ENCODE results near the gene CDRT4.

CDRT4 gene

DNA sequence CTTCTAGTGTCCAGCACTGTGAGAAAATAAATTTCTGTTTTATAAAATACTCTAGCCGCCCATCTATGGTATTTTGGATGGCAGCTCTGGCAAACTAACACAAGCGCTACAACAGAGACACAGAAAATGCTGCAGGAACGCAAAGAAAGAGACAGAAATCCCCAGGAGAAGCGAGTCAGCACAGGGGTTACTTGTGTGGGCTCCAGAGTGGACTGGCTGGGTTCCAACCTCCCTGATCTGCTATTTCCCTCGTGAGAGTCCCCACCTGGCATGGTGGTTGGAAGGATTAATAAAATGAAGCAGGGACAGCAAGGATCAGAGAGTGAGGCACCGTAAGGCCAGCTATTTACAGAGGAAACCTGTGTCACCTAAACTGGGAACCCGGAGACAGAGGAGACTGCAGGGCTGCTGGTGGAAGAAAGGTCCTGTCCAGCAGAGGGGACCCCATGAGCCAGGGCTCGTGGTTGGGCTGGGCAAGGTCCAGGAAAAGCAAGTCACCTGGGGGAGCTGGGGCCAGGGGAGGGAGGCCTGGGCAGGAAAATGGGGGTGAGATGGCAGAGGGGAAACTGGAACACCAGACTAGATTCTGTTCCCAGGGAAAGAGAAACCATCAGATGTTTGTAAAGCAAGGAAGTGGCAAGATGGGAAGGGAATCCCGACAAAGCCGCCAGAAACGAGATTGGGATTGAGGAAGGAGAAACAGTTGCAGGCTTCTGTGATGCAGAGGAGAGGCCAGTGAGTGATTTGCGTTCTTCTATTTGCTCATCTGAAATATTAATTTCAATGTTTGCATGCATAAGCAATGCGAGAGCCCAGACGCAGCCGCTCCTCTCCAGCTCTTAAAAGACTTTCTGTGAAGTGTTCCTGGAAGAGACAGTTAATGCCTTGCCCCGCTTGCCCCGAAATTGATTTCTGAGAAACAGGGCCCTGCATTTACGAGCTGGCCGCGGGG, 63.0 kb downstream of the CDRT4 start:
- Histone ChIP-seq H3K4ac (ENCODE audit: low read depth, low read length) (no peak overlapping the region), H3K27ac (ENCODE audit: low read depth, low read length) (no peak overlapping the region), H2BK15ac (replicated peaks; ENCODE audit: low read depth) (no peak overlapping the region), H2AK5ac (ENCODE audit: low read length) (no peak overlapping the region), H2BK120ac (ENCODE audit: low read depth, low read length) (no peak overlapping the region), H4K8ac (ENCODE audit: low read depth, low read length) (no peak overlapping the region), H3K4me1 (ENCODE audit: control insufficient read depth, low read depth, low read length) (no peaks in the 10 kb centered on the region), H3K4me3 (ENCODE audit: low read length) (no peak overlapping the region), H3K4me2 (ENCODE audit: low read length) (no peak overlapping the region), H3K9ac (ENCODE audit: low read length) (no peak overlapping the region), H3K23ac (ENCODE audit: low read length) (no peak overlapping the region), H3K79me1 (ENCODE audit: low read length) (no peaks in the 10 kb centered on the region), H3K79me2 (ENCODE audit: control insufficient read depth, insufficient read depth, low read length) (no peaks in the 10 kb centered on the region), H4K5ac (ENCODE audit: low read length) (no peak overlapping the region), H3K36me3 (ENCODE audit: control insufficient read depth, insufficient read depth, low read length) (no peaks in the 10 kb centered on the region), H3K27me3 (ENCODE audit: insufficient read depth, low read length, poor library complexity) (no peaks in the 10 kb centered on the region), H3K56ac (ENCODE audit: low read length) (no peak overlapping the region), H3K18ac (ENCODE audit: low read length) (no peak overlapping the region), H2BK5ac (ENCODE audit: low read length) (no peak overlapping the region)
- DNase-seq = no peak
- WGBS (ENCODE audit: extremely low coverage, insufficient coverage, low lambda C conversion rate) = no CpG with 5 or more reads among the region's 20 CpGs

DNA sequence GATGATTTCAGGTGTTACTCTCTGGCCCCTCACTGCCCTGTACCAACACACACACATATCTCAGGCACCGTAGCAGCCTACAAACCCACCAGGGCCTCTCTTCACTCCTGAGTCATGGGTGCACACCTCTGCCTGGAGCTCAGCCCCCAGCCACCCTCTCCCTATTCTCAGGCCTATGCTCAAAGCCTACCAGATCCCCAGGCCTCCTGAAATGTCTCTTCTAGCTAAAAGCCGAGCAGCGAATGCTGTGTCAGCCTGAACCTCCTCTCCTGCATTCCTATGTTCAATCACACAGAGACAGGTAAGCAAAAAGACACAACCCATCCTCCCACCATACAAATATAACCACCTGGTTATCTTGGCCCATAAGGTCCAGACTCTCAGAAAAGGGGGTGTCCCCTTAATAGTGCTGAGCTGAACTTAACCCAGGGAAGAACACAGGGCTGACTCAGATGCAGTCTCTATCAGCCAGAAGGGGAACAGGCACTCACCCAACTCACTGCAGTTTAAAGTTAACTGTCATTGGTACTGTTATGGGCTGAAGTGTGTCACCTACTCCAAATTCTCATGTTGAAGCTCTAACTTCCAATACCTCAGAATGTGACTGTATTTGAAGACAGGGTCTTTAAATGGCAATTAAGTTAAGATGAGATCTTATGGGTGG, 64.0 kb downstream of the CDRT4 start:
- no peak overlapping the region for H3K27ac ChIP-seq (ENCODE audit: low read depth, low read length)
- H2BK15ac ChIP-seq (replicated peaks; ENCODE audit: low read depth) = no peak overlapping the region
- H3K4me1 ChIP-seq (ENCODE audit: control insufficient read depth, low read depth, low read length) = no peaks in the 10 kb centered on the region
- H3K4me2 ChIP-seq (ENCODE audit: low read length) = no peak overlapping the region
- no peak overlapping the region for H3K18ac ChIP-seq (ENCODE audit: low read length)
- WGBS (ENCODE audit: extremely low coverage, insufficient coverage, low lambda C conversion rate) = no CpG with 5 or more reads among the region's 3 CpGs
- no peaks in the 10 kb centered on the region for H3K79me1 ChIP-seq (ENCODE audit: low read length)
- no peak for DNase-seq
- no peaks in the 10 kb centered on the region for H3K36me3 ChIP-seq (ENCODE audit: control insufficient read depth, insufficient read depth, low read length)
- H3K9ac ChIP-seq (ENCODE audit: low read length) = no peak overlapping the region
- no peak overlapping the region for H3K56ac ChIP-seq (ENCODE audit: low read length)
- H2AK5ac ChIP-seq (ENCODE audit: low read length) = no peak overlapping the region
- H3K4ac ChIP-seq (ENCODE audit: low read depth, low read length) = no peak overlapping the region
- H3K23ac ChIP-seq (ENCODE audit: low read length) = no peak overlapping the region
- H2BK120ac ChIP-seq (ENCODE audit: low read depth, low read length) = no peak overlapping the region
- no peaks in the 10 kb centered on the region for H3K79me2 ChIP-seq (ENCODE audit: control insufficient read depth, insufficient read depth, low read length)
- no peak overlapping the region for H2BK5ac ChIP-seq (ENCODE audit: low read length)
- no peaks in the 10 kb centered on the region for H3K27me3 ChIP-seq (ENCODE audit: insufficient read depth, low read length, poor library complexity)
- H4K8ac ChIP-seq (ENCODE audit: low read depth, low read length) = no peak overlapping the region
- H3K4me3 ChIP-seq (ENCODE audit: low read length) = no peak overlapping the region
- no peak overlapping the region for H4K5ac ChIP-seq (ENCODE audit: low read length)

GRCh38 chr17:15399443-15399842, 68.0 kb downstream of the CDRT4 start:
- no CpG with 5 or more reads among the region's 6 CpGs for WGBS (ENCODE audit: extremely low coverage, insufficient coverage, low lambda C conversion rate)
- Histone ChIP-seq H3K56ac (ENCODE audit: low read length) (no peak overlapping the region), H3K27ac (ENCODE audit: low read depth, low read length) (no peak overlapping the region)

GRCh38 chr17:15398736-15399331, 68.6 kb downstream of the CDRT4 start:
- peak overlapping the region; percentile 22 for H3K56ac ChIP-seq (ENCODE audit: low read length)
- no peak overlapping the region for H3K27ac ChIP-seq (ENCODE audit: low read depth, low read length)
- no peak overlapping the region for H3K9ac ChIP-seq (ENCODE audit: low read length)
- no peak overlapping the region for H2BK5ac ChIP-seq (ENCODE audit: low read length)
- H3K4me3 ChIP-seq (ENCODE audit: low read length) = no peak overlapping the region
- H3K27me3 ChIP-seq (ENCODE audit: insufficient read depth, low read length, poor library complexity) = no peaks in the 10 kb centered on the region
- H3K79me1 ChIP-seq (ENCODE audit: low read length) = no peaks in the 10 kb centered on the region
- DNase-seq = no peak
- no peak overlapping the region for H2BK15ac ChIP-seq (replicated peaks; ENCODE audit: low read depth)
- H2AK5ac ChIP-seq (ENCODE audit: low read length) = no peak overlapping the region
- H4K8ac ChIP-seq (ENCODE audit: low read depth, low read length) = no peak overlapping the region
- no peaks in the 10 kb centered on the region for H3K4me1 ChIP-seq (ENCODE audit: control insufficient read depth, low read depth, low read length)
- no peak overlapping the region for H3K4me2 ChIP-seq (ENCODE audit: low read length)
- no peak overlapping the region for H4K5ac ChIP-seq (ENCODE audit: low read length)
- H3K23ac ChIP-seq (ENCODE audit: low read length) = no peak overlapping the region
- H3K36me3 ChIP-seq (ENCODE audit: control insufficient read depth, insufficient read depth, low read length) = no peaks in the 10 kb centered on the region
- no peaks in the 10 kb centered on the region for H3K79me2 ChIP-seq (ENCODE audit: control insufficient read depth, insufficient read depth, low read length)
- no peak overlapping the region for H3K18ac ChIP-seq (ENCODE audit: low read length)
- no peak overlapping the region for H3K4ac ChIP-seq (ENCODE audit: low read depth, low read length)
- no peak overlapping the region for H2BK120ac ChIP-seq (ENCODE audit: low read depth, low read length)
- WGBS (ENCODE audit: extremely low coverage, insufficient coverage, low lambda C conversion rate) = no CpG with 5 or more reads among the region's 5 CpGs

More at GRCh38 chr17:15399443-15399842, 68.0 kb downstream of the CDRT4 start:
- no peak overlapping the region for H3K18ac ChIP-seq (ENCODE audit: low read length)
- no peak overlapping the region for H3K4me3 ChIP-seq (ENCODE audit: low read length)
- no peak for DNase-seq
- no peak overlapping the region for H2AK5ac ChIP-seq (ENCODE audit: low read length)
- no peak overlapping the region for H4K5ac ChIP-seq (ENCODE audit: low read length)
- H2BK15ac ChIP-seq (replicated peaks; ENCODE audit: low read depth) = no peak overlapping the region
- H4K8ac ChIP-seq (ENCODE audit: low read depth, low read length) = no peak overlapping the region
- H3K23ac ChIP-seq (ENCODE audit: low read length) = no peak overlapping the region
- H3K27me3 ChIP-seq (ENCODE audit: insufficient read depth, low read length, poor library complexity) = no peaks in the 10 kb centered on the region
- no peak overlapping the region for H2BK120ac ChIP-seq (ENCODE audit: low read depth, low read length)
- no peak overlapping the region for H3K4me2 ChIP-seq (ENCODE audit: low read length)
- no peak overlapping the region for H2BK5ac ChIP-seq (ENCODE audit: low read length)
- no peaks in the 10 kb centered on the region for H3K4me1 ChIP-seq (ENCODE audit: control insufficient read depth, low read depth, low read length)
- H3K4ac ChIP-seq (ENCODE audit: low read depth, low read length) = no peak overlapping the region
- no peak overlapping the region for H3K9ac ChIP-seq (ENCODE audit: low read length)
- H3K79me2 ChIP-seq (ENCODE audit: control insufficient read depth, insufficient read depth, low read length) = no peaks in the 10 kb centered on the region
- no peaks in the 10 kb centered on the region for H3K79me1 ChIP-seq (ENCODE audit: low read length)
- no peaks in the 10 kb centered on the region for H3K36me3 ChIP-seq (ENCODE audit: control insufficient read depth, insufficient read depth, low read length)

DNA sequence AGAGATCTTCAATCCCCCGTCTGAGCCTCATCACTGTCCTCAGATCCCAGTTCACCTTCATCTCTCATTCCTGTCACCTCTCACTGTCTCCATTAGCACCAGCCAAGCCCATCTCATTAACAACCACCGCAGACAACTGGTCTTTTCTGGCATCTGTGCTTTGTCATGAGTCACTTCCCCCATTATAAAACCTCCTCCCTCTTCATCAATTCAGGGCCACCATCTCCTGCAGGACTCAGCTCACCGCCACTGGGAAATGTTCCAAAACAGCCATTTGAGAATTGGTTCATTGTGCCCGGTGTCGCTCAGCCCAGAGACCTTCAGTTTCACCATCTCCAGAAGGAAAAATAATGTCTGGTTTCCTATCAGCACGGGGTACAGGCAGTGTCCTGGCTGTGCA, 69.1 kb downstream of the CDRT4 start:
- Histone ChIP-seq H2BK15ac (replicated peaks; ENCODE audit: low read depth) (no peak overlapping the region), H3K23ac (ENCODE audit: low read length) (no peak overlapping the region), H2BK5ac (ENCODE audit: low read length) (no peak overlapping the region), H3K79me1 (ENCODE audit: low read length) (no peaks in the 10 kb centered on the region), H4K5ac (ENCODE audit: low read length) (no peak overlapping the region), H3K4me1 (ENCODE audit: control insufficient read depth, low read depth, low read length) (no peaks in the 10 kb centered on the region), H2BK120ac (ENCODE audit: low read depth, low read length) (no peak overlapping the region), H3K56ac (ENCODE audit: low read length) (no peak overlapping the region), H3K18ac (ENCODE audit: low read length) (no peak overlapping the region), H2AK5ac (ENCODE audit: low read length) (no peak overlapping the region), H3K27ac (ENCODE audit: low read depth, low read length) (no peak overlapping the region), H3K27me3 (ENCODE audit: insufficient read depth, low read length, poor library complexity) (no peaks in the 10 kb centered on the region), H3K79me2 (ENCODE audit: control insufficient read depth, insufficient read depth, low read length) (no peaks in the 10 kb centered on the region), H3K9ac (ENCODE audit: low read length) (no peak overlapping the region), H3K4me2 (ENCODE audit: low read length) (no peak overlapping the region), H4K8ac (ENCODE audit: low read depth, low read length) (no peak overlapping the region), H3K4me3 (ENCODE audit: low read length) (no peak overlapping the region), H3K36me3 (ENCODE audit: control insufficient read depth, insufficient read depth, low read length) (no peaks in the 10 kb centered on the region), H3K4ac (ENCODE audit: low read depth, low read length) (no peak overlapping the region)
- peak; percentile 78 for DNase-seq
- WGBS (ENCODE audit: extremely low coverage, insufficient coverage, low lambda C conversion rate) = no CpG with 5 or more reads among the region's 6 CpGs
